ENCODE measurements around the gene IRF5.
"Not testable (repeated sequence)": the region's sequence is repeated elsewhere in the genome, so short reads cannot be mapped to it uniquely, and the experiment has no call there.

Gene IRF5

GRCh38 chr7:128974241-128974934 is 36.7 kb downstream of the IRF5 start:
- no peak for DNase-seq

GRCh38 chr7:128982105-128982504 is 44.4 kb downstream of the IRF5 start:
- DNase-seq = no peak

GRCh38 chr7:128985660-128986059 is 47.9 kb downstream of the IRF5 start:
- no peak for DNase-seq

GRCh38 chr7:128986609-128987008 is 48.9 kb downstream of the IRF5 start:
- DNase-seq = no peak

GRCh38 chr7:128988372-128988771 is 50.6 kb downstream of the IRF5 start:
- no peak for DNase-seq

- no peak for DNase-seq
Measured at GRCh38 chr7:128989961-128990360, 52.2 kb downstream of the IRF5 start.

GRCh38 chr7:128993419-128993818 is 55.7 kb downstream of the IRF5 start:
- DNase-seq = no peak

GRCh38 chr7:128994560-128994959 is 56.8 kb downstream of the IRF5 start:
- DNase-seq = not testable (repeated sequence)

GRCh38 chr7:128997181-128997580 is 59.5 kb downstream of the IRF5 start:
- no peak for DNase-seq

Data from NCI-H69 (cell line).